Measurements from ENCODE around the gene PTPRD.
"Not testable (repeated sequence)": the region's sequence is repeated elsewhere in the genome, so short reads cannot be mapped to it uniquely, and the experiment has no call there.

Gene PTPRD

GRCh38 chr9:8706531-8706930 is 1906.3 kb downstream of the PTPRD start:
- peaks cover 7% of the 10 kb centered on the region for H3K4me1 ChIP-seq (ENCODE audit: insufficient read depth, low read length)
- H3K36me3 ChIP-seq (ENCODE audit: insufficient read depth, low read length), result no peaks in the 10 kb centered on the region
- no peak overlapping the region for H3K9ac ChIP-seq (ENCODE audit: low read depth, low read length)
- H3K9me3 ChIP-seq (ENCODE audit: control insufficient read depth, insufficient read depth, low read length), result no peaks in the 10 kb centered on the region; the same call in 1 of the 2 replicates

GRCh38 chr9:8705861-8706260 is 1906.9 kb downstream of the PTPRD start:
- peaks cover 7% of the 10 kb centered on the region for H3K4me1 ChIP-seq (ENCODE audit: insufficient read depth, low read length)
- no peaks in the 10 kb centered on the region for H3K36me3 ChIP-seq (ENCODE audit: insufficient read depth, low read length)
- no peak overlapping the region for H3K9ac ChIP-seq (ENCODE audit: low read depth, low read length)
- H3K9me3 ChIP-seq (ENCODE audit: control insufficient read depth, insufficient read depth, low read length), result no peaks in the 10 kb centered on the region

- Histone ChIP-seq H3K9ac (ENCODE audit: low read depth, low read length) (no peak overlapping the region), H3K9me3 (ENCODE audit: control insufficient read depth, insufficient read depth, low read length) (no peaks in the 10 kb centered on the region), H3K4me1 (ENCODE audit: insufficient read depth, low read length) (peaks cover 12% of the 10 kb centered on the region), H3K36me3 (ENCODE audit: insufficient read depth, low read length) (no peaks in the 10 kb centered on the region)
Observed at GRCh38 chr9:8703904-8704303, 1908.9 kb downstream of the PTPRD start.

GRCh38 chr9:8701904-8702303 is 1910.9 kb downstream of the PTPRD start:
- Histone ChIP-seq H3K9me3 (ENCODE audit: control insufficient read depth, insufficient read depth, low read length) (no peaks in the 10 kb centered on the region), H3K9ac (ENCODE audit: low read depth, low read length) (no peak overlapping the region), H3K36me3 (ENCODE audit: insufficient read depth, low read length) (no peaks in the 10 kb centered on the region), H3K4me1 (ENCODE audit: insufficient read depth, low read length) (peaks cover 12% of the 10 kb centered on the region)

- H3K4me1 ChIP-seq (ENCODE audit: insufficient read depth, low read length), result peaks cover 15% of the 10 kb centered on the region; the same call in 1 of the 2 replicates
- not testable (repeated sequence) for H3K9me3 ChIP-seq (ENCODE audit: control insufficient read depth, insufficient read depth, low read length)
Observed at GRCh38 chr9:8697565-8697964, 1915.2 kb downstream of the PTPRD start.

GRCh38 chr9:8696516-8696915 is 1916.3 kb downstream of the PTPRD start:
- H3K9me3 ChIP-seq (ENCODE audit: control insufficient read depth, insufficient read depth, low read length), result no peaks in the 10 kb centered on the region
- H3K4me1 ChIP-seq (ENCODE audit: insufficient read depth, low read length), result peaks cover 15% of the 10 kb centered on the region; the same call in 1 of the 2 replicates
- H3K9ac ChIP-seq (ENCODE audit: low read depth, low read length), result no peak overlapping the region
- no peaks in the 10 kb centered on the region for H3K36me3 ChIP-seq (ENCODE audit: insufficient read depth, low read length)

More at GRCh38 chr9:8697565-8697964, 1915.2 kb downstream of the PTPRD start:
- H3K36me3 ChIP-seq (ENCODE audit: insufficient read depth, low read length); H3K9ac ChIP-seq (ENCODE audit: low read depth, low read length): not testable (repeated sequence)

GRCh38 chr9:8694983-8695588 is 1917.7 kb downstream of the PTPRD start:
- no peak overlapping the region for H3K9ac ChIP-seq (ENCODE audit: low read depth, low read length)

GRCh38 chr9:8693464-8693863 is 1919.3 kb downstream of the PTPRD start:
- H3K4me1 ChIP-seq (ENCODE audit: insufficient read depth, low read length), result peaks cover 10% of the 10 kb centered on the region; the same call in 1 of the 2 replicates
- no peaks in the 10 kb centered on the region for H3K36me3 ChIP-seq (ENCODE audit: insufficient read depth, low read length)
- peaks cover 7% of the 10 kb centered on the region; the same call in 1 of the 2 replicates for H3K9me3 ChIP-seq (ENCODE audit: control insufficient read depth, insufficient read depth, low read length)
- H3K9ac ChIP-seq (ENCODE audit: low read depth, low read length), result no peak overlapping the region

More at GRCh38 chr9:8694983-8695588, 1917.7 kb downstream of the PTPRD start:
- Histone ChIP-seq H3K36me3 (ENCODE audit: insufficient read depth, low read length) (no peaks in the 10 kb centered on the region), H3K9me3 (ENCODE audit: control insufficient read depth, insufficient read depth, low read length) (no peaks in the 10 kb centered on the region), H3K4me1 (ENCODE audit: insufficient read depth, low read length) (peaks cover 10% of the 10 kb centered on the region; the same call in 1 of the 2 replicates)

GRCh38 chr9:8686516-8686915 is 1926.3 kb downstream of the PTPRD start:
- Histone ChIP-seq H3K9ac (ENCODE audit: low read depth, low read length) (no peak overlapping the region), H3K9me3 (ENCODE audit: control insufficient read depth, insufficient read depth, low read length) (peaks cover 12% of the 10 kb centered on the region), H3K4me1 (ENCODE audit: insufficient read depth, low read length) (peaks cover 12% of the 10 kb centered on the region), H3K36me3 (ENCODE audit: insufficient read depth, low read length) (no peaks in the 10 kb centered on the region)

- H3K36me3 ChIP-seq (ENCODE audit: insufficient read depth, low read length), result no peaks in the 10 kb centered on the region
- H3K9ac ChIP-seq (ENCODE audit: low read depth, low read length), result no peak overlapping the region
- peaks cover 12% of the 10 kb centered on the region for H3K4me1 ChIP-seq (ENCODE audit: insufficient read depth, low read length)
- H3K9me3 ChIP-seq (ENCODE audit: control insufficient read depth, insufficient read depth, low read length), result peaks cover 12% of the 10 kb centered on the region
Observed at GRCh38 chr9:8685825-8686224, 1927.0 kb downstream of the PTPRD start.

- Histone ChIP-seq H3K36me3 (ENCODE audit: insufficient read depth, low read length) (no peaks in the 10 kb centered on the region), H3K4me1 (ENCODE audit: insufficient read depth, low read length) (peaks cover 12% of the 10 kb centered on the region), H3K9me3 (ENCODE audit: control insufficient read depth, insufficient read depth, low read length) (peaks cover 12% of the 10 kb centered on the region), H3K9ac (ENCODE audit: low read depth, low read length) (no peak overlapping the region)
Observed at GRCh38 chr9:8684978-8685708, 1927.7 kb downstream of the PTPRD start.

GRCh38 chr9:8683496-8683895 is 1929.3 kb downstream of the PTPRD start:
- no peak overlapping the region for H3K9ac ChIP-seq (ENCODE audit: low read depth, low read length)
- H3K4me1 ChIP-seq (ENCODE audit: insufficient read depth, low read length), result peaks cover 20% of the 10 kb centered on the region
- H3K9me3 ChIP-seq (ENCODE audit: control insufficient read depth, insufficient read depth, low read length), result peaks cover 4% of the 10 kb centered on the region; the same call in 1 of the 2 replicates
- no peaks in the 10 kb centered on the region for H3K36me3 ChIP-seq (ENCODE audit: insufficient read depth, low read length)

GRCh38 chr9:8680658-8681057 is 1932.1 kb downstream of the PTPRD start:
- peaks cover 28% of the 10 kb centered on the region for H3K4me1 ChIP-seq (ENCODE audit: insufficient read depth, low read length)

GRCh38 chr9:8680157-8680556 is 1932.6 kb downstream of the PTPRD start:
- H3K4me1 ChIP-seq (ENCODE audit: insufficient read depth, low read length), result peaks cover 28% of the 10 kb centered on the region
- H3K9me3 ChIP-seq (ENCODE audit: control insufficient read depth, insufficient read depth, low read length), result peaks cover under 1% of the 10 kb centered on the region; the same call in 1 of the 2 replicates
- no peak overlapping the region for H3K9ac ChIP-seq (ENCODE audit: low read depth, low read length)
- no peaks in the 10 kb centered on the region for H3K36me3 ChIP-seq (ENCODE audit: insufficient read depth, low read length)

More at GRCh38 chr9:8680658-8681057, 1932.1 kb downstream of the PTPRD start:
- Histone ChIP-seq H3K36me3 (ENCODE audit: insufficient read depth, low read length) (no peaks in the 10 kb centered on the region), H3K9ac (ENCODE audit: low read depth, low read length) (no peak overlapping the region), H3K9me3 (ENCODE audit: control insufficient read depth, insufficient read depth, low read length) (peaks cover 4% of the 10 kb centered on the region; the same call in 1 of the 2 replicates)

GRCh38 chr9:8679371-8679822 is 1933.4 kb downstream of the PTPRD start:
- Histone ChIP-seq H3K4me1 (ENCODE audit: insufficient read depth, low read length) (peaks cover 28% of the 10 kb centered on the region), H3K9me3 (ENCODE audit: control insufficient read depth, insufficient read depth, low read length) (no peaks in the 10 kb centered on the region), H3K36me3 (ENCODE audit: insufficient read depth, low read length) (no peaks in the 10 kb centered on the region), H3K9ac (ENCODE audit: low read depth, low read length) (no peak overlapping the region)
